NCI-H146 (cell line): ENCODE measurements around the gene FOXN3.
"Not testable (repeated sequence)": the region's sequence is repeated elsewhere in the genome, so short reads cannot be mapped to it uniquely, and the experiment has no call there.

Source experiments
- DNase-seq: peaks from one replicate; lab custom pipeline; 2025; lab: John Stamatoyannopoulos, UW

Gene FOXN3

DNA sequence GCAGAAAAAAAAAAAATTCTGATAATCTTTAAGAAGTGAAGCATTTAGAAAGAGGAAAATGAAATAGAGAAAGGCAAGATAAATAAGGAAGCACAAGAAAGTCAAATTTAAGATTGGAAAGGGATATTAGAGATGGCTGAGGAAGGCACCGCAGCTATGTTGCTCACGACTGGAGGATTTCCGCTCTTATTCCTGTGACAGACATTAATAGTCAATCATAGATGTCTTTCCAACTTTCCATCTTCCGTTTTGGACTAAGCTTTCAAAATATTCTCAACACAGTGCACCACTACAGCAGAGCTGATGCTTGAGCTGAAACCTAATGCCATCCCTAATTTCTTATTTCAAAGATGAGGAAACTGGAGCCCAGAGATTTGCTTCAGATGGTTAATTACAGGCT lies 290.6 kb downstream of the FOXN3 start:
- DNase-seq: no peak

- no peak for DNase-seq
These were observed 291.8 kb downstream of the FOXN3 start for GRCh38 chr14:89125216-89125615.

- no peak for DNase-seq
These were observed 293.2 kb downstream of the FOXN3 start for GRCh38 chr14:89123851-89124250.

DNA sequence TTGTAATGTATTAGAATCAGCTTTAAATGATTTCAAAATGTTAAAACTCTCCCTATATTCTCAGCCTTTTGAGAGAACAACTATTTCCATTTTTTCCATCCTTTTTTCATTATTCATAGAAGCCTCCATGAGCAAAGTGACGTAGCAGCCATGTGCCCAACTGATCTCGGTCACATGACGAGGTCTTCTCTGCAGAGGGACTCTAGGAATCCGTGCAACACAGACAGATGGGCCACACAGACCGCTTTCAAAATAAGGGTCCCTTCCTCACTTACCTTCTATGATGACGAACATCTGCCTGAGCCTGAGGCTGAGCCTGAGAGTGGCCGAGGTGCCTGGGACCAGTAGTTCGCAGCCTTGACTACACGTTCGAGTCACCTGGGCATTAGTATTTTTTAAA lies 293.8 kb downstream of the FOXN3 start:
- DNase-seq: no peak

DNA sequence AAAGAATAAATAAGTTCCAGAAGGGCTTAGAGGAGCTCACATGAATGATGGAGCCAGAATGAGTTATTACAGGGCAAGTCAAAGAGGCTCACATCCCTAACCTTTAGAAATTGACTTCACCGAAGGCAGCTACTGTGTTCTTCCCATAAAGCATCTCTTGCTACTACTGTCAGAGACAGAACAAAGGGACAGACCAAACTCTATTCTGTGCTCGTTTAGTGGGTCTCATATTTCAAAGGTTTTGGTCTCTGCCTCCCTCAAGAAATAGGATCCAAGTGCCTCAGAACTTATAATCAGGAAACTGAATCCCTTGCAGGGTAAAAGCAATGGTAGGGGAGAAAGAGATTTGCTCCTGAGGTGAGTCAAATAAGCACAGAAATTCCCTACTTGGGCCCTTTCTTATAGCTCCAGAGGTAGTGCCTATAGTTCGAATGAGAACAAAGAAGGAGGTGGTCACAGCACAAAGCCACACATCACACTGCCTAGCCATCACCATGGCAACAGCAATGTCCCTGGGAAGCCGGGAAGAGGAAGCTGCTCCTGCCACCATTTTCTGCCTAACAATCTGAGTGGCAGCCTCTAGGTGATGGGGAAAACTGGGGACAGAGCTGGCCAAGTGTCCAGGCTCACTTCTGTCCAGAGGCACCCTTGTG lies 294.9 kb downstream of the FOXN3 start:
- peak; percentile 45 for DNase-seq

GRCh38 chr14:89117012-89117411 lies 300.0 kb downstream of the FOXN3 start:
- no peak for DNase-seq

DNA sequence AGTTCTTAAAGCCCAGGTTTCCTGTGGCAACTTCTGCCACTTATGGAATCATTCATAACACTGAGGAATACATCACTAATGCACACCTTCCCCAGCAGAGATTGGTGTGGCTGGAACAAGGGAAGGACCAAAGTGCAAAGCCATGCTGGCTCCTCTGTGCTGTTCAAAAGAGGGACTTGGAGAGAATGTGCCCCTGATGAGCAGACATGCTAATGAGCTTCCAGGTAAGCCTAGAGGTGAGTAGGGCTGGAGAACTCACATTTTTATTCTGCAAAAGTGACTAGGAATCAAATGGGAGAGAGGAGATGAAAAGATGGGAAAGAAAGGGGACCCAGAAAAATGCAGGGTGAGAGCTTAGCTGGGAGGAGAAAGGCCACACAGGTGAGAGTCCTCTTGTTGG lies 302.9 kb downstream of the FOXN3 start:
- DNase-seq: no peak

DNA sequence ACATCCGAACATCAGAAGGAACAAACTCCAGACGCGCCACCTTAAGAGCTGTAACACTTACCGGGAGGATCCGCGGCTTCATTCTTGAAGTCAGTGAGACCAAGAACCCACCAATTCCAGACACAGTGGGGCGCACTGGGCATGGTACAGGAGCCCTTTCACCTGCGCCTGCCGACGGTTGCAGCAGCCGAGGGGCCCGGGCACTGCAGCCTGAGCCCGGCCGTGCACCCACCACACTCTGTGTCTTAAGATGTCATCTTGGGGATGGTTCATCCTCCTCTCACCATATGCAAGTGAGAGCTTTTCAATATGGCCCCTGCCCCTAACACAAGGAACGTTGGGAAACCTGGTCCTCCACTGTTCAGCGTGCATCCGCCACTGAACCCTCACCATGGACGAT lies 304.3 kb downstream of the FOXN3 start:
- DNase-seq: no peak

GRCh38 chr14:89111766-89112543 lies 305.1 kb downstream of the FOXN3 start:
- DNase-seq: not testable (repeated sequence)

DNA sequence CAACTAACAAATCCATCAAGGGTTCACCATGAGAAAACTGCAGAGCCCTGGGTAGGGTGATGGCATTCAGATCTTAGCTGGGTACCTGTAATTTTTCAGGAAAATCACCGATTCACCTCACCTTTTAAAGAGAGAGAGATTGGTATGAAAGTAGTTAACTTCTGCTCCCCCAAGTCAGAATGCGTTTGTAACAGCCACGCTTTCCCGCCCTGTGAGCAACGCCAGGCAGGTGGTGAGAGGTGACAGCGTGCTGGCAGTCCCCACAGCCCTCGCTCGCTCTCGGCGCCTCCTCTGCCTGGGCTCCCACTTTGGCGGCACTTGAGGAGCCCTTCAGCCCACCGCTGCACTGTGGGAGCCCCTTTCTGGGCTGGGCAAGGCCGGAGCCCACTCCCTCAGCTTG lies 305.8 kb downstream of the FOXN3 start:
- not testable (repeated sequence) for DNase-seq

DNA sequence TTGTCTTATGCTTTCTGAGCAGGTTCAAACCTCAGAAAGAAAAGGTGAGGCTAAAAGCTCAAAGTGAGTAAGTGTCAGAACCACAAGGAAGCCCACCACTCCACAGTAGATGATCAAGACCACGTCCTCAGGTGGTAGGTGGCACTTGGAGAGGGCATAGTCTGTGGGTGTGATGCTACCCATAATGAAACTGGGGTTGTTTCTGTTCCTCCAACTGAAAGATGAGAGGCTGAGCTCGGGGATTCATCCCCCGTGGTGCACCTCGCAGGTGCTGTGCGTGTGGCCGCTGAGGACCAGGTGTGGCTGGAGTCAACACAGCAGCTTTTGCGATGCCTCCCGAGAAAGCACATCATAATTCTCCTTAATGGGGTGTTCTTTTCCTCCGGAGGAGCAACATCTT lies 306.9 kb downstream of the FOXN3 start:
- no peak for DNase-seq

- no peak for DNase-seq
These were observed 308.4 kb downstream of the FOXN3 start for GRCh38 chr14:89108608-89109007.

GRCh38 chr14:89107626-89108025 lies 309.4 kb downstream of the FOXN3 start:
- DNase-seq: peak; percentile 44
